HFF-Myc (cell line): Measurements from ENCODE around the gene CDH4.

Source experiments
- DNase-seq: peaks from one replicate; pipeline ENCODE4 v3.0.0-alpha.2; 2011; ENCODE audit warnings: low read depth; ENCODE audit errors: extremely low read depth
- H3K4me3 ChIP-seq: replicated peaks from 2 replicates; pipeline ENCODE4 v1.5.1; 2011; ENCODE audit warnings: low read depth, mild to moderate bottlenecking, control low read depth, low read length
- CTCF ChIP-seq: IDR thresholded peaks from 2 replicates; pipeline ENCODE4 v1.5.1; 2012; ENCODE audit warnings: mild to moderate bottlenecking, low read depth, low read length, control low read depth; ENCODE audit errors: missing control alignments

Gene CDH4

GRCh38 chr20:61619751-61620150, 367.7 kb downstream of the CDH4 start:
- TF ChIP-seq CTCF: no peak
- no peak for DNase-seq
- no peak overlapping the region for H3K4me3 ChIP-seq

GRCh38 chr20:61620174-61620573, 368.1 kb downstream of the CDH4 start:
- no peak for TF ChIP-seq CTCF
- H3K4me3 ChIP-seq: no peak overlapping the region
- DNase-seq: no peak

- no peak for DNase-seq
- TF ChIP-seq CTCF: no peak
- no peak overlapping the region for H3K4me3 ChIP-seq
Observed at GRCh38 chr20:61621035-61621730, 369.1 kb downstream of the CDH4 start.

GRCh38 chr20:61621852-61622251, 369.8 kb downstream of the CDH4 start:
- no peak for TF ChIP-seq CTCF
- no peak overlapping the region for H3K4me3 ChIP-seq
- DNase-seq: no peak

GRCh38 chr20:61623451-61623850, 371.4 kb downstream of the CDH4 start:
- H3K4me3 ChIP-seq: no peak overlapping the region
- no peak for TF ChIP-seq CTCF
- DNase-seq: no peak

GRCh38 chr20:61625246-61625645, 373.2 kb downstream of the CDH4 start:
- DNase-seq: no peak
- no peak for TF ChIP-seq CTCF
- no peak overlapping the region for H3K4me3 ChIP-seq

GRCh38 chr20:61626412-61626811, 374.4 kb downstream of the CDH4 start:
- no peak overlapping the region for H3K4me3 ChIP-seq
- DNase-seq: no peak
- TF ChIP-seq CTCF: no peak
